Activated CD4-positive, alpha-beta T cell treated with anti-CD3 and anti-CD28 coated beads, Interleukin-2, amount 50 U/mL, for 4 hours (primary cell): ENCODE measurements around the gene CDKL1.

Experiments used
- DNase-seq, 2 experiments: peaks; one replicate each; pipeline ENCODE4 v3.0.0-alpha.2; 2020

CDKL1 gene

GRCh38 chr14:50396631-50397389 lies at the start of gene CDKL1:
CDKL1 (minus strand) TSS chr14:50396881; CDS start chr14:50395868, 1,013 bp downstream.
- DNase-seq, result peak; percentile 39 to 45

GRCh38 chr14:50434528-50434927 lies 37.8 kb upstream of the CDKL1 start:
- DNase-seq, result no peak

GRCh38 chr14:50432131-50432530 lies 35.5 kb upstream of the CDKL1 start:
- DNase-seq, result no peak

GRCh38 chr14:50425816-50426215 lies 29.1 kb upstream of the CDKL1 start:
- no peak for DNase-seq

GRCh38 chr14:50425105-50425504 lies 28.4 kb upstream of the CDKL1 start:
- no peak for DNase-seq

GRCh38 chr14:50423529-50423928 lies 26.8 kb upstream of the CDKL1 start:
- DNase-seq, result no peak

- no peak for DNase-seq
Measured at GRCh38 chr14:50421499-50421898, 24.8 kb upstream of the CDKL1 start.

- no peak for DNase-seq
Measured at GRCh38 chr14:50417853-50418252, 21.2 kb upstream of the CDKL1 start.

- no peak for DNase-seq
Measured at GRCh38 chr14:50410921-50411320, 14.2 kb upstream of the CDKL1 start.

GRCh38 chr14:50410071-50410470 lies 13.4 kb upstream of the CDKL1 start:
- DNase-seq, result no peak

GRCh38 chr14:50407111-50407812 lies 10.6 kb upstream of the CDKL1 start:
- no peak for DNase-seq

GRCh38 chr14:50403419-50403818 lies 6.7 kb upstream of the CDKL1 start:
- no peak for DNase-seq

GRCh38 chr14:50402965-50403364 lies 6.3 kb upstream of the CDKL1 start:
- DNase-seq, result no peak

GRCh38 chr14:50400461-50400860 lies 3.8 kb upstream of the CDKL1 start:
- no peak for DNase-seq

GRCh38 chr14:50399251-50400032 lies 2.8 kb upstream of the CDKL1 start:
- DNase-seq, result no peak

GRCh38 chr14:50398189-50398580 lies 1.5 kb upstream of the CDKL1 start:
- no peak for DNase-seq

GRCh38 chr14:50397390-50398188 lies 908 bp upstream of the CDKL1 start:
- DNase-seq, result no peak

GRCh38 chr14:50395448-50395847 lies 1.2 kb downstream of the CDKL1 start:
- no peak for DNase-seq

GRCh38 chr14:50394713-50395112 lies 2.0 kb downstream of the CDKL1 start:
- no peak for DNase-seq

GRCh38 chr14:50389668-50390441 lies 6.8 kb downstream of the CDKL1 start:
- no peak for DNase-seq

GRCh38 chr14:50388256-50388931 lies 8.3 kb downstream of the CDKL1 start:
- DNase-seq, result no peak
